Activated CD4-positive, alpha-beta memory T cell treated with anti-CD3 and anti-CD28 coated beads for 36 hours (primary cell): ENCODE data around the gene NRP2. TPM values are rescaled to one million over a fixed set of nuclear protein-coding genes. Genes with fewer than 3 reads are reported as not detected.

Experiments used
- CTCF ChIA-PET: fragments of 350-600 bp; sonication (Branson Sonifier 250); formaldehyde crosslinking; loops from one replicate; lab custom pipeline; 2021; ENCODE audit warnings: antibody characterized with exemption, inconsistent platforms; lab: Charles Lee
- POLR2A ChIA-PET: fragments of 350-600 bp; sonication (Branson Sonifier 250); formaldehyde crosslinking; loops from one replicate; lab custom pipeline; 2021; ENCODE audit warnings: antibody characterized with exemption; lab: Charles Lee
- DNase-seq: peaks from one replicate; pipeline ENCODE4 v3.0.0-alpha.2; 2020
- H3K27ac Mint-ChIP-seq: one replicate; pipeline ENCODE4 v1.8.0; 2021; ENCODE audit warnings: mixed read lengths
- H3K27me3 Mint-ChIP-seq: one replicate; pipeline ENCODE4 v1.8.0; 2021; ENCODE audit warnings: mixed read lengths
- H3K36me3 Mint-ChIP-seq: one replicate; pipeline ENCODE4 v1.8.0; 2021; ENCODE audit warnings: mixed read lengths
- H3K4me1 Mint-ChIP-seq: one replicate; pipeline ENCODE4 v1.8.0; 2021; ENCODE audit warnings: low read depth, mixed read lengths
- H3K4me3 Mint-ChIP-seq: one replicate; pipeline ENCODE4 v1.8.0; 2021; ENCODE audit warnings: mild to moderate bottlenecking, mixed read lengths
- H3K9me3 Mint-ChIP-seq: one replicate; pipeline ENCODE4 v1.8.0; 2021; ENCODE audit warnings: mixed read lengths
- intact Hi-C: fragments of 100-400 bp; cut with micrococcal nuclease; formaldehyde crosslinking; loops from one replicate; pipeline ENCODE4 v1.15.1; 2023
- total RNA-seq, 2 experiments: library from RNA; stranded (reverse); gene quantifications; one replicate each; pipeline ENCODE4 v1.2.3, GENCODE V29; 2021

The NRP2 gene
- total RNA-seq, 2 experiments from 2014 or later, result 1.9 to 2.6 TPM

DNA sequence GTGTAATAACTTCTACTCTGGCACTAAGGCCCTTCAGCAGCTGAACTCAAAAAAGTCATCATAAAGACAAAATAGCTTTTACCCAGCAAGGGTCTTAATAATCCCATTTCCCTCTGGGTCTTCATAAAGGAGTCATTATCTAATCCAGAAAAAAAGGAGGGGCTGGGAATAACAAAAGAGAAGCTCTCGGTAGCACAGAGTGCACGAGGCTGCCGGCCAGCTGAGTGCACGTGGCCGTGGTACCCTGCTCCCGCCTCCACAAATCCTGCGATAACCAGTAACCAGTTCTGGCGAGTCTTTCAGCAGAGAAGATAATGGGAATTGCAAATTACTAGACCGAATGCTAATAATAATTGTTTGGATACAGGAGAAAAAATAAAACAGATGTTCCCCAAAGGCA lies 7.5 kb downstream of the NRP2 start:
- H3K9me3 Mint-ChIP-seq, result no peaks in the 10 kb centered on the region
- ChIA-PET POLR2A (no interaction called here), CTCF (no interaction called here)
- H3K27ac Mint-ChIP-seq, result no peak overlapping the region
- no peak for DNase-seq
- H3K4me3 Mint-ChIP-seq, result no peak overlapping the region
- peaks cover 38% of the 10 kb centered on the region for H3K27me3 Mint-ChIP-seq
- no peaks in the 10 kb centered on the region for H3K36me3 Mint-ChIP-seq
- H3K4me1 Mint-ChIP-seq, result peaks cover 9% of the 10 kb centered on the region
- intact Hi-C loops, result no loop called here

DNA sequence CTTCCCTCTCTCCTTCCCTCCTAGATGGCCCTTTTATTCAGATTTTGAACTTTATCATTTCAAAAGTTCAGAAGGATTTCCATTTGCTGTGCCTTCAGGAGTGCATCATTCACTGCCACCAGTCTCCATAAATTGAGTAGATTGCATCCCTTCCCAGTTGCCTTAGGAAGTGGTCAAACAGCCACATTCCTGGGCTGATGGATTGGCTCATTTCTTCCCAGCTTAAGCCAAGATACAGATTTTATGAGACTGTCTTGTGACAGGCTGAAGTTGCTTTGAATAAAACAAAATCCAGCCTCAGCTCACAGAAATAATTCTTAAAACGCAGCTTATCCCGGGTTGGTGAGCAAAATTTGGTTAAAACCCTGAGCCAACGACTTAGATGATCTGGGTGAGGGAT lies 9.8 kb downstream of the NRP2 start:
- no peak for DNase-seq
- intact Hi-C loops, result no loop called here
- H3K4me3 Mint-ChIP-seq, result no peak overlapping the region
- no peaks in the 10 kb centered on the region for H3K9me3 Mint-ChIP-seq
- ChIA-PET POLR2A (no interaction called here), CTCF (interaction anchor here (1.3 kb wide), 1 partner anchor 15 kb away, joined by 5 read pairs; no protein-coding TSS in a partner anchor)
- H3K36me3 Mint-ChIP-seq, result no peaks in the 10 kb centered on the region
- H3K4me1 Mint-ChIP-seq, result no peaks in the 10 kb centered on the region
- no peak overlapping the region for H3K27ac Mint-ChIP-seq
- H3K27me3 Mint-ChIP-seq, result peaks cover 16% of the 10 kb centered on the region

DNA sequence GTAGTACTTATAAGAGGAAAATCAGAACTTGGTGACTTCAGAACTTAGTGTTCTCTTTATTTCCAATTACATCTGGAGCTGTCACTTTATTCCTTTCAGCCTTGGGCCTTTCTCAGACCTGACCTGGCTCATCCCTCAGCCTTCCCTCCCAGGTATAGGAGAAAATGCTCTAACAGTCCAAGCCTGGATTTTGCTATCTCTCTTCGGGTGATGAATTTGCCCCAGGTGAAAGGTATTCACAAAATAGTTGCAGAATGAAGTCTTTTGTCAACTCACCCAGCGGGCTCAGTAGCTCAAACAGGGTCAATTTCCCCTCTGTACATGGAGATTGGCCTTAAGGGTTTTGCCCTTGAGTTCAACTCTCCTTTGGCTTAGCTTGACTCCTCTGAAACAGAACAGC lies 12.0 kb downstream of the NRP2 start:
- POLR2A ChIA-PET, result no interaction called here
- no peak overlapping the region for H3K4me3 Mint-ChIP-seq
- CTCF ChIA-PET, result no interaction called here

DNA sequence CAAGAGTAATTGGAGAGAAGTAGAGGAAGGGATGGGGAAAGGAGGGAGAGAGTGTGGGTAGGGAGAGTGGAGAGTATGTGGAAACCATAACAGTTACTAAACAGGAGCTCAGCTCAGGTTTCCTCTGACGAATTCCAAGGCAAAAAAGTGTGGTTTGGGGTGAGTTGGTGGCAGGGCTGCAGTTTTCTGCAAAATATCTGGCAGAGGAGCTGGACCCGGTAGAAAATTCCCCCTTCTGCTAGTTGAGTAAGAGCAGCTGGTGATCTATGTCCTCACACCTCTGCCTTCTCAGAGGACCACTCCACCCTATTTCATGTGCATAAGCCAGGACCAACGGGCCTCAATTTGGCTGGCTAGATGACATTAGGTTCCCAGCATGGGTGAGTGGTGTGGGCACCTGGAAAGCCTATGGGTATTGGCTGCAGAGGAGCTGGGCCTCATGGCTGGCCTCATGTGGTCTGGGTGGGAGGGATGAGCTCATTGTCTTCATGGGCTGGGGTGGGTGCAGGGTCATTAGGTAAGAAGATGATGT lies 13.2 kb downstream of the NRP2 start:
- Mint-ChIP-seq H3K4me1 (peaks cover 7% of the 10 kb centered on the region), H3K27me3 (peaks cover 2% of the 10 kb centered on the region), H3K36me3 (no peaks in the 10 kb centered on the region), H3K4me3 (no peak overlapping the region), H3K27ac (no peak overlapping the region), H3K9me3 (no peaks in the 10 kb centered on the region)
- POLR2A ChIA-PET, result no interaction called here
- intact Hi-C loops, result no loop called here
- CTCF ChIA-PET, result no interaction called here
- DNase-seq, result no peak

More for the DNA sequence above, 12.0 kb downstream of the NRP2 start:
- DNase-seq, result no peak
- Mint-ChIP-seq H3K9me3 (no peaks in the 10 kb centered on the region), H3K27me3 (peaks cover 5% of the 10 kb centered on the region), H3K36me3 (no peaks in the 10 kb centered on the region), H3K4me1 (no peaks in the 10 kb centered on the region), H3K27ac (no peak overlapping the region)
- intact Hi-C loops, result no loop called here

GRCh38 chr2:205696331-205696926 lies 14.1 kb downstream of the NRP2 start:
- intact Hi-C loops, result no loop called here
- no peak overlapping the region for H3K27ac Mint-ChIP-seq
- no peaks in the 10 kb centered on the region for H3K9me3 Mint-ChIP-seq
- peaks cover 9% of the 10 kb centered on the region for H3K4me1 Mint-ChIP-seq
- DNase-seq, result no peak
- ChIA-PET POLR2A (no interaction called here), CTCF (no interaction called here)
- H3K36me3 Mint-ChIP-seq, result no peaks in the 10 kb centered on the region
- no peak overlapping the region for H3K4me3 Mint-ChIP-seq
- peaks cover 2% of the 10 kb centered on the region for H3K27me3 Mint-ChIP-seq

DNA sequence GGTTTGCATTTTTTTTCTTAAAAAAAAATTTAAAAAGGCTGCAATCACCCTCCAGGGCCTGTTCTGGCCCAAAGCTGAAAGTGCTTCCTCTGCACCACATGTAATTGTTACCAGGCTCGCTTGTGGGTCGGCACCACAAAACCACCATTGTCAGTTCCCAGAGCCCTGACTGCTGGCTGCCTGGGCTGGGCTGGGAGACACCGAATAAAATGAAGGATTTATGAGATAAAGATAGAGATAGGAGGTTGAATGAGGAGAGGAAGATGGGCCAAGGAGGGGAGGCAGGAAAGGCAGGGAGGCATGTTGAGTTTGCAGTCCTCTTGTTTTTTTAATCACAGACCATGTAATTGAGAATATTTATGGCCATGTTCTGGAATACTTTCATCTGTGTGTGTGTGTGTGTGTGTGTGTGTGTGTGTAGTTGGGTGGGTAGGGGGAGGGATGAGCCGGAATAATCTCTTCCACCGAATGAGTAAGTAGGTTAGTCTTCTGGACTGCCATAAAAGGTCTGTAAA lies 14.7 kb downstream of the NRP2 start:
- CTCF ChIA-PET, result no interaction called here

DNA sequence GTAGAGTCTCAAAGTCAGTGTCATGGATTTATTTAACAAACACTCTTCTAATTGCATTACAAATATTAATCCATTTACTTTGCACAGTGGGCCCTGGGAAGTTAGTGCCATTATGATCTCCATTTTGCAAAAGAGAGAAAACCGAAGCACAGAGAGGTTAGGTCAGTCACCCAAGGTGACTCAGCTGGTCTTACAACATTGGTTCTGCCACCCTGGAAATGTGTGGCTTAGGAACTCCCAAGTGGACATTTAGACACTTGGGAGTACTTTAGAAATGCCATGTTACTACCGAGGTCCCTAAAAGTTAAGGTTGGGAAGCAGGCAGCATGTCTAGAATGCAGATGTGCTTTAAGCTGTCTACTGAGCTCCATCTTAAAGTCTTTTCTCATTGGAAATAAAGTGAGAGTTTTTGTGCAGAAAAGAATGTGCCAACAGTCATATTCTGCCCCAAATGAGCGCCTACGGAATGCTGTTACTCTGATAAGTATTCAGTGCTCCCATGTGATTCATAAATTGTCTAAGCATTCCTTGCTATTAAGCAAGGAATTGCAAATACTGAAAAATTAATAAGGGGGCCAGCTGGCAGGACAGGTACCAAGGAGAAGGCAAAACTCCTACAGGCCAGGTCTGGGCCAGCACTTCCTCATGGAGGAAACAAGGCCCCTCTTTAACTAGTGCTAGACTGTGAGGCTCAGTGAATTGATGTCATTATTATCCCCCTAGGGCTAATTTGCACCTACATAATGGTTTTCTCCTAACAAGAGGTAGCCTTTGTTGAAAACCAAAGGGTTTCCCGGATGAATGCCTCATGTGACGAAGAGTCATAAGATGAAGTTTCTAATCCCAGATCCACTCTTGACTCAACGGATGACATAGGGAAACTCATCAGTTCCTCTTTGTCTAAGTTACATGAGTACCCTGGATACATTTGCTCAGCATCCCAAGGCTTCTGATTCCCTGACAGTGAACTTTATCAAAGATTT lies 16.3 kb downstream of the NRP2 start:
- intact Hi-C loops, result no loop called here
- CTCF ChIA-PET, result interaction anchor here (0.7 kb wide), 1 partner anchor 825 kb away, joined by 4 read pairs; no protein-coding TSS in a partner anchor
- H3K4me1 Mint-ChIP-seq, result peaks cover 9% of the 10 kb centered on the region
- H3K9me3 Mint-ChIP-seq, result no peaks in the 10 kb centered on the region
- no peak overlapping the region for H3K4me3 Mint-ChIP-seq
- H3K27me3 Mint-ChIP-seq, result peaks cover 3% of the 10 kb centered on the region
- no peaks in the 10 kb centered on the region for H3K36me3 Mint-ChIP-seq
- DNase-seq, result no peak
- no peak overlapping the region for H3K27ac Mint-ChIP-seq
- POLR2A ChIA-PET, result no interaction called here

More for the DNA sequence above, 14.7 kb downstream of the NRP2 start:
- intact Hi-C loops, result no loop called here
- POLR2A ChIA-PET, result no interaction called here
- peaks cover 2% of the 10 kb centered on the region for H3K27me3 Mint-ChIP-seq
- no peaks in the 10 kb centered on the region for H3K36me3 Mint-ChIP-seq
- no peak for DNase-seq
- H3K9me3 Mint-ChIP-seq, result no peaks in the 10 kb centered on the region
- H3K4me3 Mint-ChIP-seq, result no peak overlapping the region
- H3K4me1 Mint-ChIP-seq, result peaks cover 9% of the 10 kb centered on the region
- no peak overlapping the region for H3K27ac Mint-ChIP-seq

GRCh38 chr2:205699515-205700289 lies 17.4 kb downstream of the NRP2 start:
- H3K36me3 Mint-ChIP-seq, result no peaks in the 10 kb centered on the region
- ChIA-PET CTCF (interaction anchor here (2.0 kb wide), 1 partner anchor 20 kb away, joined by 4 read pairs; no protein-coding TSS in a partner anchor), POLR2A (no interaction called here)
- no peak overlapping the region for H3K4me3 Mint-ChIP-seq
- H3K27ac Mint-ChIP-seq, result peak overlapping the region; percentile 56
- peaks cover 2% of the 10 kb centered on the region for H3K27me3 Mint-ChIP-seq
- no peaks in the 10 kb centered on the region for H3K9me3 Mint-ChIP-seq
- intact Hi-C loops, result no loop called here
- peaks cover 9% of the 10 kb centered on the region for H3K4me1 Mint-ChIP-seq
- no peak for DNase-seq

GRCh38 chr2:205700331-205701132 lies 18.2 kb downstream of the NRP2 start:
- Mint-ChIP-seq H3K27ac (peak overlapping the region; percentile 56), H3K9me3 (no peaks in the 10 kb centered on the region), H3K4me3 (no peak overlapping the region), H3K27me3 (peaks cover 2% of the 10 kb centered on the region), H3K4me1 (peaks cover 9% of the 10 kb centered on the region), H3K36me3 (no peaks in the 10 kb centered on the region)
- DNase-seq, result peak; percentile 55
- ChIA-PET CTCF (interaction anchor here (0.6 to 2.0 kb wide), 3 partner anchors 20 to 87 kb away, joined by 3 to 4 read pairs (median 3); no protein-coding TSS in a partner anchor), POLR2A (no interaction called here)
- intact Hi-C loops, result no loop called here

DNA sequence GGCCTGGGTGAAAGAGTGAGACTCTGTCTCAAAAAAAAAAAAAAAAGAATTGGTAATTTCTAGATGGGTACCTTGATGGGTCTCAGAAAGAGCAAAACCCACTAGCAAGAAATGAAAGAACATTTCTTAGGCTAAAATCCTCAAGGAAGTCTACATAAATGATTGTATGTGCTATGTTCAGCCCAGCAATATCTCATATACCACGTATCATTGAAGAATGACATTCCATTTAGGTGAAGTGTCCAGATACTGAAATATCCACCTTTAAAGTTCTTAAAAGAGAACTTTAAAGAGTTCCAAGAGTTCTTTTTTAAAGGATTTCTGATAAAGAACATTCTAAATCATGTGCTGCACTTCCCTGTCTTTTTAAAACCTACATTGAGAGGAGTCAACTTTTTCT lies 19.2 kb downstream of the NRP2 start:
- peaks cover 18% of the 10 kb centered on the region for H3K4me1 Mint-ChIP-seq
- H3K4me3 Mint-ChIP-seq, result no peak overlapping the region
- peaks cover 2% of the 10 kb centered on the region for H3K27me3 Mint-ChIP-seq
- ChIA-PET POLR2A (no interaction called here), CTCF (interaction anchor here (0.6 to 2.0 kb wide), 2 partner anchors 22 to 88 kb away, joined by 3 to 4 read pairs; no protein-coding TSS in a partner anchor)
- intact Hi-C loops, result no loop called here
- no peak for DNase-seq
- no peaks in the 10 kb centered on the region for H3K36me3 Mint-ChIP-seq
- H3K27ac Mint-ChIP-seq, result no peak overlapping the region
- no peaks in the 10 kb centered on the region for H3K9me3 Mint-ChIP-seq

- Mint-ChIP-seq H3K27me3 (peaks cover 2% of the 10 kb centered on the region), H3K9me3 (no peaks in the 10 kb centered on the region), H3K4me3 (no peak overlapping the region), H3K27ac (no peak overlapping the region), H3K4me1 (peaks cover 25% of the 10 kb centered on the region), H3K36me3 (no peaks in the 10 kb centered on the region)
- ChIA-PET CTCF (no interaction called here), POLR2A (no interaction called here)
- intact Hi-C loops, result no loop called here
- no peak for DNase-seq
Measured at GRCh38 chr2:205702576-205702975, 20.3 kb downstream of the NRP2 start.
